Ishikawa (cell line): Measurements from ENCODE around the gene PPP1CB.

Experiments
- CEBPB ChIP-seq: IDR thresholded peaks from 2 replicates; pipeline ENCODE4 v1.6.1; 2012
- CREB1 ChIP-seq: IDR thresholded peaks from 2 replicates; pipeline ENCODE4 v1.6.1; 2012; ENCODE audit warnings: low read depth
- EGR1 ChIP-seq: IDR thresholded peaks from 2 replicates; pipeline ENCODE4 v1.6.1; 2012
- EP300 ChIP-seq: IDR thresholded peaks from 2 replicates; pipeline ENCODE4 v1.6.1; 2012; ENCODE audit warnings: borderline replicate concordance
- FOXM1 ChIP-seq: IDR thresholded peaks from 2 replicates; pipeline ENCODE4 v1.6.1; 2012; ENCODE audit warnings: low read depth, borderline replicate concordance
- NFIC ChIP-seq: IDR thresholded peaks from 2 replicates; pipeline ENCODE4 v1.6.1; 2012
- RAD21 ChIP-seq: IDR thresholded peaks from 2 replicates; pipeline ENCODE4 v1.6.1; 2012; ENCODE audit warnings: low read depth
- TAF1 ChIP-seq: IDR thresholded peaks from 2 replicates; pipeline ENCODE4 v1.6.1; 2012; ENCODE audit warnings: low read depth, mild to moderate bottlenecking
- TCF12 ChIP-seq: IDR thresholded peaks from 2 replicates; pipeline ENCODE4 v1.6.1; 2012; ENCODE audit warnings: low read depth
- TEAD4 ChIP-seq: IDR thresholded peaks from 2 replicates; pipeline ENCODE4 v1.6.1; 2012
- YY1 ChIP-seq: IDR thresholded peaks from 2 replicates; pipeline ENCODE4 v1.6.1; 2012; ENCODE audit warnings: low read depth
- ZBTB7A ChIP-seq: IDR thresholded peaks from 2 replicates; pipeline ENCODE4 v1.6.1; 2012; ENCODE audit warnings: low read depth
- TF ChIP-seq, protein P1 (sequence below): IDR thresholded peaks from 2 replicates; pipeline ENCODE4 v1.6.1; 2012
- TF ChIP-seq, protein P2 (sequence below): IDR thresholded peaks from 2 replicates; pipeline ENCODE4 v1.6.1; 2012; ENCODE audit warnings: low read depth, mild to moderate bottlenecking
- TF ChIP-seq, protein P3 (sequence below): IDR thresholded peaks from 2 replicates; pipeline ENCODE4 v1.6.1; 2012

PPP1CB gene

DNA sequence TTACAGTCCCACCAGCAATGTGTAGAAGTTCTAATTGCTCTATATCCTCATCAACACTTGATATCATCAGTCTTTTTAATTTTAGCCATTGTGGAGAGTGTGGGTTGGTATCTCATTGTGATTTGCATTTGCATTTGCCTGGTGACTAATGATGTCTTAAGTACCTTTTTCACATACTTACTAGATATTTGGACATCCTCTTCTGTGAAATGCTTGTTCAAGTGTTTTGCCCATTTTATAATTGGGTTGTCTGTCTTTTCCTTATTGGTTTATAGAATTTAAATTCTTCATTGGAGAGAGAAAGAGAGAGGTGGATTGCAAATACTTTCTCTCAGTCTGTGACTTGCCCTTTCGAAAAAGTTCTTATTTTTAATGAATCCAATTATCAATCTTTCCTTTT is 14.0 kb upstream of the PPP1CB start:
- TF ChIP-seq FOXM1 (no peak), YY1 (no peak), RAD21 (no peak), CEBPB (no peak), ZBTB7A (no peak), TAF1 (no peak), TEAD4 (no peak), CREB1 (no peak)
- TF ChIP-seq, protein P1, sequence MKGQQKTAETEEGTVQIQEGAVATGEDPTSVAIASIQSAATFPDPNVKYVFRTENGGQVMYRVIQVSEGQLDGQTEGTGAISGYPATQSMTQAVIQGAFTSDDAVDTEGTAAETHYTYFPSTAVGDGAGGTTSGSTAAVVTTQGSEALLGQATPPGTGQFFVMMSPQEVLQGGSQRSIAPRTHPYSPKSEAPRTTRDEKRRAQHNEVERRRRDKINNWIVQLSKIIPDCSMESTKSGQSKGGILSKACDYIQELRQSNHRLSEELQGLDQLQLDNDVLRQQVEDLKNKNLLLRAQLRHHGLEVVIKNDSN = no peak
- TF ChIP-seq, protein P2, sequence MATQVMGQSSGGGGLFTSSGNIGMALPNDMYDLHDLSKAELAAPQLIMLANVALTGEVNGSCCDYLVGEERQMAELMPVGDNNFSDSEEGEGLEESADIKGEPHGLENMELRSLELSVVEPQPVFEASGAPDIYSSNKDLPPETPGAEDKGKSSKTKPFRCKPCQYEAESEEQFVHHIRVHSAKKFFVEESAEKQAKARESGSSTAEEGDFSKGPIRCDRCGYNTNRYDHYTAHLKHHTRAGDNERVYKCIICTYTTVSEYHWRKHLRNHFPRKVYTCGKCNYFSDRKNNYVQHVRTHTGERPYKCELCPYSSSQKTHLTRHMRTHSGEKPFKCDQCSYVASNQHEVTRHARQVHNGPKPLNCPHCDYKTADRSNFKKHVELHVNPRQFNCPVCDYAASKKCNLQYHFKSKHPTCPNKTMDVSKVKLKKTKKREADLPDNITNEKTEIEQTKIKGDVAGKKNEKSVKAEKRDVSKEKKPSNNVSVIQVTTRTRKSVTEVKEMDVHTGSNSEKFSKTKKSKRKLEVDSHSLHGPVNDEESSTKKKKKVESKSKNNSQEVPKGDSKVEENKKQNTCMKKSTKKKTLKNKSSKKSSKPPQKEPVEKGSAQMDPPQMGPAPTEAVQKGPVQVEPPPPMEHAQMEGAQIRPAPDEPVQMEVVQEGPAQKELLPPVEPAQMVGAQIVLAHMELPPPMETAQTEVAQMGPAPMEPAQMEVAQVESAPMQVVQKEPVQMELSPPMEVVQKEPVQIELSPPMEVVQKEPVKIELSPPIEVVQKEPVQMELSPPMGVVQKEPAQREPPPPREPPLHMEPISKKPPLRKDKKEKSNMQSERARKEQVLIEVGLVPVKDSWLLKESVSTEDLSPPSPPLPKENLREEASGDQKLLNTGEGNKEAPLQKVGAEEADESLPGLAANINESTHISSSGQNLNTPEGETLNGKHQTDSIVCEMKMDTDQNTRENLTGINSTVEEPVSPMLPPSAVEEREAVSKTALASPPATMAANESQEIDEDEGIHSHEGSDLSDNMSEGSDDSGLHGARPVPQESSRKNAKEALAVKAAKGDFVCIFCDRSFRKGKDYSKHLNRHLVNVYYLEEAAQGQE = no peak

DNA sequence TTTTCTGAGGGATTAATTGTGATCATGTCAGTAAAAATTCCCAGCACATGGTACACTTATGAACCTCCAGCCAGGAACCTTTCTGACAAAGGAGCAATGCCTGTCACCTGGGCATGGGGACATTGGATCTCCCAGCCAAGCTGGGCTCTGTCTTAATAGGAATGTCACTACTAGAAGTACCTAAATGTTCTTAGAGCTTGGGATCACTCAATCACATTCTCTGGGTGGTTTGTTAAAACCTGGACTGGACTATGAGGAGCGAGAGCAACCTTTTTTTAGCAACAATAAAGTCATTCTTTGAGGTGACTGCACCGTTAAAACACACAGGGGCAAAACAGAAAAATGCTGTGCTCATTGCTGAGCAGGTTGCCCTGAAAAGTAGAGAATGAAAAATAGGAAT is 6.4 kb upstream of the PPP1CB start:
- TF ChIP-seq EGR1 (no peak), CREB1 (no peak), TCF12 (no peak), RAD21 (no peak), TAF1 (no peak), ZBTB7A (no peak), TEAD4 (no peak), YY1 (no peak), NFIC (no peak)
- TF ChIP-seq, protein P2 = no peak
- TF ChIP-seq, protein P1 = no peak
- TF ChIP-seq, protein P3, sequence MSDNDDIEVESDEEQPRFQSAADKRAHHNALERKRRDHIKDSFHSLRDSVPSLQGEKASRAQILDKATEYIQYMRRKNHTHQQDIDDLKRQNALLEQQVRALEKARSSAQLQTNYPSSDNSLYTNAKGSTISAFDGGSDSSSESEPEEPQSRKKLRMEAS = no peak

DNA sequence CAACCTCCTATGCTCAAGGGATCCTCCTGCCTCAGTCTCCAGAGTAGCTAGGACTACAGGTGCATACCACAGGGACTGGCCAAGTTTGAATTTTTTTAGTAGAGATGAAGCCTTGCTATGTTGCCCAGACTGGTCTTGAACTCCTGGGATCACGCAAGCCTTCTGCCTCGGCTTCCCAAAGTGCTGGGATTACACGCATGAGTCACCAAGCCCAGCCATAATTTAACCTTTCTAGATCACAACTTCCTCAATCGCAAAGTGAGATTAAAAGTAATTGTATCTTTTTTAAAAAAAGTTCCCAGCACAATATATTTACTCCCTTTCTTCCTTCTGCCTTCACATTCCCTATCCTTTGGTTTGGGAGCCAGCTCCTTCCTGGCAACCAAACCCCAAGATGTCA is 5.8 kb upstream of the PPP1CB start:
- TF ChIP-seq EGR1 (no peak), NFIC (no peak), TEAD4 (no peak), TCF12 (no peak), EP300 (no peak), TAF1 (no peak), ZBTB7A (no peak), RAD21 (no peak), CEBPB (no peak)
- TF ChIP-seq, protein P3 = no peak
- TF ChIP-seq, protein P2 = no peak

DNA sequence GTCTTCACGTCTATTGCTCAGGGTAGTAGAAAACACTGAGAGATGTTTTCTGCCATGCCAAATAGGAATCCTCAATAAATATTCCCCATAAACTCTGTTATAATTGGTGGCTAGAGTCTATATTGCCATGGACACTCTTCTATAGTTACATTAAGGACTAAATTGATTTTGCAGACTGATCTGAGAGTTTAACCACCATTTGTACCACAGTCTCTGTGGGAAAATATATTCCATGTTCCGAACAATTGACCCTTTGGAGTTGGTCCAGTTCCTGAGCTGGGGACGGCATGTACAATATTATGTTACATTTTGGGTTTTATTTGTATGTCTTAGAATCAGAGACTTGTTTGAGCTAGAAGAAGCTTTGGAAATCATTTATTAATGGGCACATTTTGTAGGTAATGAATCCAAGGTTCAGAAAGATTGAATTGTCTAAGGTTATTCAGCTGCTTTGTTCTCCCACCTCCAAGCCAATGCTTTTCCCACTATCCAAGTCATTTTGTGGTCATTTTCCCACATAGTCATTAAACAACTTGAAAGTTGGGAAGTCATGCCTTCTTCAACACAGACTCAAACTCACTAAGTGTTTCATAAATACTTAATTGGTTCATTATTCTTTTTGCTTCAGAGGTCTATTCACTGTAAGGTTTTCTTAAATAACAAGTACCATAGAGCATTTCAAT is 5.1 kb upstream of the PPP1CB start:
- TF ChIP-seq CEBPB (no peak), TAF1 (no peak), CREB1 (no peak), EP300 (no peak), TCF12 (no peak), TEAD4 (no peak), YY1 (no peak), ZBTB7A (no peak), RAD21 (no peak), NFIC (no peak), EGR1 (no peak), FOXM1 (no peak)
- TF ChIP-seq, protein P1 = no peak
- TF ChIP-seq, protein P3 = no peak
